ENCODE measurements around the gene CEACAM21.

The CEACAM21 gene

DNA sequence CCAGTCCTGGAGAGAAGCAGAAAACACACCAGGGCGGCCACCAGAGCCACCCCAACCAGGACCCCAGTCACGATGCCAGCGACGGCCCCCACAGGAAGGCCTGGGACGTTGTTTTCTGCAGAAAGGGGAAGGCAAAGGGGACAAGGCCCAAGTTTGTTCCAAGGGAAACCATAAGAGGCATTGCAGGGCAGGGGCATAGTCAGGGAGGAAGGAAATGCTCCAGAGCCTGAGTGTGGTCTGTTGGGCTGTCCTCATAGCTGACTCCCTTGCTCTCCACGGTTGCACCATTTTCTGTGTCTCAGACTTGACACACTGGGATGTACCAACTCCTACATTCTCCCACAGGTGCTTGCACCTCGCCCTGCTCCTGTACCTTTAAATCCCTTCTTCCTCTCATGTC is 45.7 kb downstream of the CEACAM21 start:
- DNase-seq, result no peak

DNA sequence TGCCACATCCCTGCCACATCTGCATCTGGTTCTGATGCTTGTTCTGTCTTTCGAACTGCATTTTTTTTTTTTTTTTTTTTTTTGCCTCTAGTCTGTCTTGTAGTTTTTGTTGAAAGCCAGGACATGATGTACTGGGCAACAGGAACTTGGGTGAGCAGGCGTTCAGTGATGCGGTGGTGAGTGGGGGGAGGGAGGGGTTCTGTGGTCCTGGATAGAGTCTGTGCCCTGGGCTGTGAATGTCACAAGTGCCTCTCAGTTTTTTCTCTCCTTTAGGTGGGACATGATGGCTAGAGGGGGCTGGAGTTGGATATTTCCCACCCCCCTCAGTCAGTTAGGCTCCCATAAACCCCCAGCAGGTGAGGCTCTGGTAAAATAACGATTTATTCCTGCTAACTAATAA is 47.4 kb downstream of the CEACAM21 start:
- no peak for DNase-seq

- DNase-seq, result no peak
These were observed 48.5 kb downstream of the CEACAM21 start for GRCh38 chr19:41624515-41624914.

GRCh38 chr19:41624937-41625336 is 49.0 kb downstream of the CEACAM21 start:
- DNase-seq, result no peak

GRCh38 chr19:41626278-41626677 is 50.3 kb downstream of the CEACAM21 start:
- DNase-seq, result no peak

GRCh38 chr19:41626877-41627276 is 50.9 kb downstream of the CEACAM21 start, which contains the start of gene CEACAM4:
CEACAM4 (minus strand) TSS chr19:41627074; CDS start chr19:41626963, 111 bp downstream.
- no peak for DNase-seq

GRCh38 chr19:41627966-41628675 is 52.2 kb downstream of the CEACAM21 start:
- no peak for DNase-seq

Data from activated gamma-delta T cell treated with Interleukin-2 at 50 U/mL for 16 hours (primary cell).